NCI-H146 treated with DMSO at 0.1 percent for 48 hours (cell line): ENCODE data around the gene BDNF.

Experiments used
- DNase-seq: peaks from one replicate; lab custom pipeline; 2025; ENCODE audit not compliant: unreplicated experiment; lab: John Stamatoyannopoulos, UW

The BDNF gene

GRCh38 chr11:27707676-27708075 is 7.4 kb upstream of the BDNF start:
- DNase-seq: no peak

GRCh38 chr11:27705873-27706820 is 5.9 kb upstream of the BDNF start:
- DNase-seq: no peak

GRCh38 chr11:27703481-27703880 is 3.2 kb upstream of the BDNF start:
- no peak for DNase-seq

GRCh38 chr11:27702811-27703210 is 2.6 kb upstream of the BDNF start:
- no peak for DNase-seq

- DNase-seq: no peak
Measured at GRCh38 chr11:27701355-27702105, 1.3 kb upstream of the BDNF start.

- no peak for DNase-seq
Measured at GRCh38 chr11:27699926-27700350, 317 bp downstream of the BDNF start.

- DNase-seq: no peak
Measured at GRCh38 chr11:27699242-27699925, 871 bp downstream of the BDNF start.

GRCh38 chr11:27698872-27699241 is 1.4 kb downstream of the BDNF start:
- no peak for DNase-seq

GRCh38 chr11:27697679-27698275 is 2.5 kb downstream of the BDNF start:
- DNase-seq: no peak

GRCh38 chr11:27696961-27697360 is 3.3 kb downstream of the BDNF start:
- no peak for DNase-seq

- DNase-seq: no peak
Measured at GRCh38 chr11:27696115-27696514, 4.1 kb downstream of the BDNF start.

GRCh38 chr11:27694992-27695391 is 5.3 kb downstream of the BDNF start:
- no peak for DNase-seq

- no peak for DNase-seq
Measured at GRCh38 chr11:27693398-27693797, 6.9 kb downstream of the BDNF start.

- DNase-seq: no peak
Measured at GRCh38 chr11:27692781-27693180, 7.5 kb downstream of the BDNF start.

GRCh38 chr11:27688076-27688475 is 12.2 kb downstream of the BDNF start:
- DNase-seq: no peak

- DNase-seq: no peak
Measured at GRCh38 chr11:27681664-27682063, 18.6 kb downstream of the BDNF start.

GRCh38 chr11:27679136-27680015 is 20.9 kb downstream of the BDNF start:
- no peak for DNase-seq

GRCh38 chr11:27678242-27678641 is 22.0 kb downstream of the BDNF start:
- no peak for DNase-seq

GRCh38 chr11:27677108-27677507 is 23.1 kb downstream of the BDNF start:
- DNase-seq: no peak

GRCh38 chr11:27673979-27674663 is 26.1 kb downstream of the BDNF start:
- DNase-seq: no peak
